Stimulated activated CD4-positive, alpha-beta T cell treated with anti-CD3 and anti-CD28 coated beads, Interleukin-1b, Interleukin-23, amount 100 ng/mL, for 48 hours (primary cell): ENCODE results near the gene MAML2.

ENCODE experiments used
- DNase-seq: peaks from one replicate; pipeline ENCODE4 v3.0.0-alpha.2; 2020

MAML2 gene

DNA sequence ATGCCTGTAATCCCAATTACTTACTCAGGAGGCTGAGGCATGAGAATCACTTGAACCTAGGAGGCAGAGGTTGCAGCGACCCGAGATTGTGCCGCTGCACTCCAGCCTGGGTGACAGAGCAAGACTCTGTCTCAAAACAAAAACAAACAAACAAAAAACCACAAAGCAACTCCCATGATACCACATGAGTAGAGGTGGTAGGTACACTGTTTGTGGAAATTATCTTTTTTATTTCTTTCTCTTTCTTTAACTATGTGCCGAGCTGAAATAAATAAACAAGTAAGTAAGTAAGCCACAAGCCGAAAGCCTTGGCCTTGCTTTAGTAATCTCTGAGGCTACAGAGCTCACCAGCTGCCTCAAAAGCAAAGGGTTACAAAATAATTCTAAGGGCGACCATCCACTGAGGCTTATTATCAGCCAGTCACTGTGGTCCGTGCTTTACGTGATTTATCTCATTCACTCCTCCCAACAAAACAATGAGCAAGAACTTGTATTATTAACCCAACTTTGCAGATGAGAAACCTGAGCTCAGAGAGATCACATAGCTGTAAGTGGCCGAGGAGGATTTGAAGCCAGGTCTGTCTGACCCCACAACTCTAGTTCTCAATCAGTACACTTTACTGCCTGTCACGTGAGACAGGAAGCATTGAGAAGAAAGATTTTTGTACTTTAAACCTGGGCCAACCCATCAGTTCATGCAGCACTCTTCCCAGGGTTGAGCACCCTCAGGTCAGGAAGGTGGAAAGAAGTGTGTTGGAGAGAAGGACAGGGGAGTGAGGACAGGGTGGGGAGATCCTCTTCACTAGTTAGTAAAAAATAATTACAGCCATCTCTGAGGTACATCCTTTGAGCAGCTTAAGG is 349.3 kb downstream of the MAML2 start:
- DNase-seq = no peak

DNA sequence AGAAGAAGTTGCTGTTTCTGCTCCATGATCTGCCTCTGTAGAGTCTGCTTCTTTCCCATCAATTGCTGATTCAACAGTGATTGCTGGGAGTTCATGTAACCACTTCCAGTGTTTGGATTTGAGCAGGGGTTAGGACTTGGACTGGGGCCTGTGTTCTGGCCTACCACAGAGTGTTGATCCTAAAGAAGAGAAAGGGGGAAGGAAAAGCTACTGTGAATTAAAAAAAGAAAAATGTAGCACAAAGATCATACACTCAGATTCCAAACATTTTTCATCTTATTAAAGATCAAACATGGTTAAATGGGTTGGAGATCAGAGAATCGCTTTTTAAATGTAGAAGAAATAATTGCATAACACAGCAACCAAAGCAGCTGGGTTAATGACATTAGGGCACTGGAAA is 351.4 kb downstream of the MAML2 start:
- DNase-seq = no peak

GRCh38 chr11:95991101-95991500 is 351.9 kb downstream of the MAML2 start:
- DNase-seq = no peak

DNA sequence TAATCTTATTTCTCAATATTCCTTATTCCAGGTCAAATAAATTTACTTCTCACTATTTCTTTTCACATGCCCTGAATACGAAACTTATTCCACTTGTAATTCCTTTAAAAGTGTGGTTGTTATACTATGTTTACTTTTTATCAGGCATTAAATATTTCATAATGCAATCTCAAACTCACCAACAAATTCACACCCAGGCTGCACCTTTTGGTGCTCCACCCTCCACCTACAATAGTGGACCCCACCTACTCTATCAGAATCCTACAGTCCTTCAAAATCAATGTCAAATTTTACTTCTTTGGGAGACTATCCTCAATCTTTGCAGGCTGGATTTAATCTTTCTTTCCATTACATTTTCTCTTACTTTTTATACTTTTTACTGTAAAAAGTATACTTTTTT is 353.2 kb downstream of the MAML2 start:
- DNase-seq = no peak

DNA sequence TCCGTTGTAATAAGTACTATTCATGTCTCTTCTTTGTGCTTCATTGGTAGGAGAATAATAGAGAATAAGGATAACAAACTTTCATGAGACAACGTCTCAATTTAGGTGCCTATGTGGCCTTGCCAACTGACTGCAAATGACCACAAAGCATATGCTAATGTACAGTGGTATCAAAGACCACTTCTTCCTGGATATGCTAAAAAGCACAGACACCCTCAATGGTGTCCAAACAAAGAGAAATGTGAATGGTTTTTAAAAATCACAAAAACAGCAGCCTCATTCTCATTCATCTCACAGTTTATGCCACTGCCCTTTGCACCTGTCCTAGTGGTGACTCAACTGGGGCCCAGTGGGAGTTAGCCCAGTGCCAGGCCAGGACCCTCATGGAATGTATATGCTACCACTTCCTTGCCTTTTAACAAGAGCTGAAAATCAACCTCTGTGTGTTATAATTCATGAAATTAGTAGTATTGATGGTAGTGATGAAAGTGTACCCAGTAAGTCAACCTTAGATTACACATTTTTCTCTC is 353.9 kb downstream of the MAML2 start:
- no peak for DNase-seq

GRCh38 chr11:95985174-95985808 is 357.7 kb downstream of the MAML2 start:
- DNase-seq = no peak

DNA sequence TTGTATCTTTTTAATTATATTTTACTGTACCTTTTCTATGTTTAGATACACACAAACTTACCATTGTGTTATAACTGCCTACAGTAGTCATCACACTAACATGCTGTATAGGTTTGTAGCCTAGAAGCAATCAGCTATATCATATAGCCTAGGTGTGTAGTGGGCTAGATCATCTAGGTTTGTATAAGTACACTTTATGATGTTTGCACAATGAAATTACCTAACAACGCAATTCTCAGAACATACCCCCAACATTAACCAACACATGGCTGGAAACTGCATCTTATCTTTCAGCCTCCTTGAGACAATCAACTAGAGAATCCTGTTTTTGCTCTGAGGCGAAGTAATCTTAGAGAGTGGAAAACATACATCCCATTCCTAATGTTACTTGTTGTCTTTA is 358.9 kb downstream of the MAML2 start:
- DNase-seq = no peak

DNA sequence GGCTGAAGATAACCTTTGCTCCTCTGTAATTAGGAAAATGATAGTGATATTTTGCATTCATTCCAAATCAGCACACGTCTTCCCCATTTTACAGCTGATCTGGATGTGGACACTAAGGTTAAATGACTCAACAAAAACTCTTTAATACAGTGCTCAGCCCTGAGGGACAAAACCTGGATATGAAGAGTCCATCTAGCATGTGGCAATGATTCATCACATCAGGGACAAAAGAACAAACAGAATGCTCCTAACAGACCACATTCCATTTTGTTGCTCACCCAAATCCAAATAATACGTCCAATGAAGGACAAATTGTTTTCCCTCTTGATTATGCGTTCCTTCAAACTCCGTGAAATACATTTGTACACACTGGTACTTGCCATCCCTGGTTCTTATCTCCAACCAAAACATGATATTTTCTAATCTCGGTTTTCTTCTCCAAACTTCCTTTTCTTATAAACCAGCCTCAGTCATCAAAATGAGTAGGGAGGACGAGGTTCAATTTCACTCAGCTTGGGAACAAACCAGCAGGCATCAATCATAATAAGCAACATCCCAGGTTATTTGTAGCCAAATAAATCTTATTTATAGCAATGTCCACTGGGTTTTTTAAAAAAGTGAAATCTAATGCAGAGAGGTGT is 365.3 kb downstream of the MAML2 start:
- no peak for DNase-seq

DNA sequence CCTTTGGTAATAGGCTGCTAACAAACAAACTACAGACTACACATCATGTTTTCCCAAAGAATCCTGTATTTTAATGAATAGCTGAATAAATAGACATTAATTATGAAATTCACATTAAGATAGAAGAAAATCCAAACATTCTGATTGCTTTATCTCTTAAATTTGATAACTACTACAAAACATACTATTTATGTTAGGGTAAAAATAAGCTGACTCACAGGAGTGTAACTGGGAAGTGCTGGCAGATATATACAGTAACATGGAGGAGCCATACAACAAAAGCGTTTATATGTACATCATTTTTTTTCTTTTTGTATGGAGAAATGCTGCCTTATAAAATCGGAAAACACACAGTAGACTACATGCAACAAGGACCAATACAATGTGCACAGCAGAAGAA is 366.4 kb downstream of the MAML2 start:
- no peak for DNase-seq

GRCh38 chr11:95975343-95975742 is 367.7 kb downstream of the MAML2 start:
- no peak for DNase-seq

- DNase-seq = no peak
These were observed 370.9 kb downstream of the MAML2 start for GRCh38 chr11:95972060-95972459.

- no peak for DNase-seq
These were observed 374.4 kb downstream of the MAML2 start for GRCh38 chr11:95968585-95968984.

- DNase-seq = no peak
These were observed 378.7 kb downstream of the MAML2 start for GRCh38 chr11:95964281-95964680.

GRCh38 chr11:95961758-95962157 is 381.2 kb downstream of the MAML2 start:
- no peak for DNase-seq

DNA sequence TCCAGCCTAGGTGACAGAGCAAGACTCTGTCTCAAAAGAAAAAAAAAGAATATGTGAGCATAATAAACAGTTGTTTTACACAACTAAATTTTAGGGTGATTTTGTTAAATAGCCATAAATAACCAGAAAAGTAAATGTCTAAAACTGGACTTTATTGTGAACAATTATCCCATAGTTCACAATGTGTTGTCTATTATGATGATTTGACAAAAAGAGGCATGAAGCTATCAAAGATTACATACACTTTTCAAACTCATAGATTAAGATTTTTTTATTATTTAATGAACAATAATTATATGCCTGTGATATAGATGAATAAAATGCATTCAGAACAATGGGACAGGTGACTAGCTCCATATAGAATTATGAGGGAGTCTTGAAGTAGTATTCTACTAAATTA is 392.1 kb downstream of the MAML2 start:
- DNase-seq = no peak

DNA sequence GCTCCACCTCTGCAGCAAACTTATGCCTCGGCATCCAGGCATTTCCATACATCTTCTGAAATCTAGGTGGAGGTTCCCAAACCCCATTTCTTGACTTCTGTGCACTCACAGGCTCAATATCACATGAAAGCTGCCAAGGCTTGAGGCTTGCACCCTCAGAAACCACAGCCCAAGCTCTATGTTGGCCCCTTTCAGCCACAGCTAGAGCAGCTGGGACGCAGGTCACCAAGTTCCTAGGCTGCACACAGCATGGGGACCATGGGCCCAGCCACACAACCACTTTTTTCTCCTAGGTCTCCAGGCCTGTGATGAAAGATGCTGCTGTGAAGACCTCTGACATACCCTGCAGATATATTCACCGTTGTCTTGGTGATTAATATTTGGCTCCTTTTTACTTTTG is 394.4 kb downstream of the MAML2 start:
- DNase-seq = no peak

DNA sequence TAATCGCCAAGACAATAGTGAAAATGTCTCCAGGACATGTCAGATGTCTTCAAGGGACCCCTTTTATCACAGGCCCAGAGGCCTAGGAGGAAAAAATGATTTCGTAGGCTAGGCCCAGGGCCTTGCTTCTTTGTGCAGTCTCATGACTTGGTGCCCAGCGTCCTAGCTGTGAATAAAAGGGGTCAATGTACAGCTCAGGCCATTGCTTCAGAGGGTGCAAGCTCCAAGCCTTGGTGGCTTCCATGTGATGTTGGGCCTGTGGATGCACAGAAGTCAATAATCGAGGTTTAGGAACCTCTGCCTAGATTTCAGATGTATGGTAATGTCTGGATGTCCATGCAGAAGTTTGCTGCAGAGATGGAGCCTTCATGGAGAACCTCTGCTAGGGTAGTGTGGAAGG is 398.4 kb downstream of the MAML2 start:
- DNase-seq = no peak

- no peak for DNase-seq
These were observed 399.4 kb downstream of the MAML2 start for GRCh38 chr11:95943546-95943945.

DNA sequence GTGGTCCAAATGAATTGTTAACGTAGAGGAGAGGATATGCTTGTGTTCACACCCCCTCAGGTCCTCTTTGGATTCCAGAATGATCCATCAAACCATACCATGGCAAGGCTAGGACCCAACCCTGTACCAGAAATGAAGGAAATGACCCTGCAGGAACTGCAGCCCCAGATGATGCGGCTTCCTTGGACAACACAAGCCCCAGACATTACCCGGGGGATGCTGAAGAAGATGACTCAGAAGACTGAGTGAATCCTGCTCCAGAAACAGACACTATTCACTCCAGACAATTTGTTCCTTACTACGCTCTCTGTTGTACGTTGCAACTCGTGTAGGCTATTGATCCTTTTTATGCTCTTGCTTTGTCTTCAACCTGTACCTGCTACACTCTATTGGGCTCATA is 403.9 kb downstream of the MAML2 start:
- no peak for DNase-seq

GRCh38 chr11:95937358-95937757 is 405.6 kb downstream of the MAML2 start:
- no peak for DNase-seq

DNA sequence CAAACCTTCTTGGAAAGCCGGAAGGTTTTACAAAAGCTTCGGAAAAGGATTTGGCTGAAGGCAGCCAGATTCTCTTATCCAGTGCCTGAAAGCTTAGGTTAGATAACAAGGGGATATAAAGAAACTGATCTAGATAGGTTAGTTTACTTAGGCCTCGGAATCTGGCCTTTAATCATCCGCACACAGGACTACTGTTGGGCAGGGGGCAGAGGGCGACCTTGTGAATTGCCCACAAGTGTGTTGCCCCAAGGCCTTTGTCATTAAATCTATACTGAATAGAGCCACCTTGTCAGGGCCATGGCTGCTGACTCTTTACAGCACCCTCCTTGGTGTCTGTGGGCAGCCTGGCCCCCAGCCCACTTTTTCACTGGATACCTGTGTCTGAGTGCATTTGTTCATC is 409.4 kb downstream of the MAML2 start:
- no peak for DNase-seq

DNA sequence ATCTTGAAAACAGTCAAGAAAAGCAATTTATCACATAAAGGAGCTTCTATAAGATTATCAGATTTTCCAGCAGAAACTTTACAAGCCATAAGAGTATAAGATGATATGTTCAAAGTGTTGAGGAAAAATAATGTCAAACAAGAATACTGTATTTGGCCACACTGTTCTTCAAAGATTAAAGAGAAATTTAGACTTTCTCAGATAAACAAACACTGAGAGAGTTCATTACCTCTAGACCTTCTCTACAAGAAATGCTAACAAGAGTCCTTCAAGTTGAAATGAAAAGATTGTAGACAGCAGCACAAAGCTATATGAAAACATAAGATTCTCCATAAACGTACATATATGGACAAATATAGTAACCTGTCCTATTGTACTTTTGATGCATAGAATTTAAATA is 411.1 kb downstream of the MAML2 start:
- DNase-seq = no peak

DNA sequence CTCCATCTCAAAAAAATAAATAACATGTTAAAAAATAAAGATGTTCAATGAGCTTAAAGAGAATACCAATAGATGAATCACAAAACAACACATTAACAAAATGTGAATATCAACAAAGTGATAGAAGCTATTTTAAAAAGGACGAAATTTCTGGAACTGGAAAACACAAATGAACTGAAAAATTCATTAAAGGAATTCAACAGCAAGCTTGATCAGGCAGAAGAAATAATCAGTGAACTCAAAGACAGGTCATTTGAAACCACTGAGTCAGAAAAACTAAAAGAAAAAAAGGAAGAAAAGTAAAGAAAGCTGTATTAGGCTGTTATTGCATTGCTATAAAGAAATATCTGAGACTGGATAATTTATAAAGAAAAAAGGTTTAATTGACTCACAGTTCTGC is 412.0 kb downstream of the MAML2 start:
- DNase-seq = no peak

GRCh38 chr11:95926726-95927125 is 416.3 kb downstream of the MAML2 start:
- no peak for DNase-seq
